Measurements from ENCODE around the gene KPTN. TPM values are rescaled to one million over a fixed set of nuclear protein-coding genes. Genes with fewer than 3 reads are reported as not detected.

KPTN gene
- total and polyA plus RNA-seq, 7 donors: 4.4 to 12.2 (median 4.8) TPM

DNA sequence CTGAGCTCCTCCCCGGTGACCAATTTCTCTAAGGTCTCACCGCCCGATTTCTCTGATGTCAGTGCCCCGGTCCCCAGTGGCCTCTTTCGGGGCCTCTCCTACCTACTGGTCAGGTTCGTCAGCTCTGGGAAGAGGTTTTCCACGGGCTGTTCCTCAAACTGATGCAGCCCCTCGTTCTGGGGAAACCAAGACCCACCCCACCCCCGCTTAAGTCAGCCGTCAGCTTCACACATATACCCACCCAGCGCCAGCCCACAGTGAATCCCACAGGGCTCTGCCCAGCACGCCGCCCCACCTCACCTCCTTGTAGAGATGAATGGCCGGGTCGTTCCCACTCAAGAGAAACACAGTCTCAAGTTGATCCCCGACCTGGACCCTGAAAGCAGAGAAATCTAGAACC is 3.4 kb downstream of the KPTN start:
- Histone ChIP-seq H3K27me3 (no peaks in the 10 kb centered on the region), H3K4me3 (no peak overlapping the region), H3K9me3 (no peaks in the 10 kb centered on the region), H3K4me1 (peaks cover 3 to 28% (median 19%) of the 10 kb centered on the region in 4 donors), H3K27ac (no peak overlapping the region), H3K36me3 (peaks cover 0 to 5% (median 0%) of the 10 kb centered on the region in 4 donors)
- TF ChIP-seq POLR2A (IDR thresholded peaks at IDR 0.05) (no peak), EP300 (IDR thresholded peaks at IDR 0.05) (no peak), POLR2AphosphoS5 (IDR thresholded peaks at IDR 0.05) (no peak)
- TF ChIP-seq, protein P1, sequence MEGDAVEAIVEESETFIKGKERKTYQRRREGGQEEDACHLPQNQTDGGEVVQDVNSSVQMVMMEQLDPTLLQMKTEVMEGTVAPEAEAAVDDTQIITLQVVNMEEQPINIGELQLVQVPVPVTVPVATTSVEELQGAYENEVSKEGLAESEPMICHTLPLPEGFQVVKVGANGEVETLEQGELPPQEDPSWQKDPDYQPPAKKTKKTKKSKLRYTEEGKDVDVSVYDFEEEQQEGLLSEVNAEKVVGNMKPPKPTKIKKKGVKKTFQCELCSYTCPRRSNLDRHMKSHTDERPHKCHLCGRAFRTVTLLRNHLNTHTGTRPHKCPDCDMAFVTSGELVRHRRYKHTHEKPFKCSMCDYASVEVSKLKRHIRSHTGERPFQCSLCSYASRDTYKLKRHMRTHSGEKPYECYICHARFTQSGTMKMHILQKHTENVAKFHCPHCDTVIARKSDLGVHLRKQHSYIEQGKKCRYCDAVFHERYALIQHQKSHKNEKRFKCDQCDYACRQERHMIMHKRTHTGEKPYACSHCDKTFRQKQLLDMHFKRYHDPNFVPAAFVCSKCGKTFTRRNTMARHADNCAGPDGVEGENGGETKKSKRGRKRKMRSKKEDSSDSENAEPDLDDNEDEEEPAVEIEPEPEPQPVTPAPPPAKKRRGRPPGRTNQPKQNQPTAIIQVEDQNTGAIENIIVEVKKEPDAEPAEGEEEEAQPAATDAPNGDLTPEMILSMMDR (IDR thresholded peaks at IDR 0.05): no peak
- intact Hi-C loops (cut with DNase I): no loop called here
- no peak for DNase-seq
- 89 to 91% methylated on average over 16 of the region's 16 CpGs for WGBS, 2 donors

DNA sequence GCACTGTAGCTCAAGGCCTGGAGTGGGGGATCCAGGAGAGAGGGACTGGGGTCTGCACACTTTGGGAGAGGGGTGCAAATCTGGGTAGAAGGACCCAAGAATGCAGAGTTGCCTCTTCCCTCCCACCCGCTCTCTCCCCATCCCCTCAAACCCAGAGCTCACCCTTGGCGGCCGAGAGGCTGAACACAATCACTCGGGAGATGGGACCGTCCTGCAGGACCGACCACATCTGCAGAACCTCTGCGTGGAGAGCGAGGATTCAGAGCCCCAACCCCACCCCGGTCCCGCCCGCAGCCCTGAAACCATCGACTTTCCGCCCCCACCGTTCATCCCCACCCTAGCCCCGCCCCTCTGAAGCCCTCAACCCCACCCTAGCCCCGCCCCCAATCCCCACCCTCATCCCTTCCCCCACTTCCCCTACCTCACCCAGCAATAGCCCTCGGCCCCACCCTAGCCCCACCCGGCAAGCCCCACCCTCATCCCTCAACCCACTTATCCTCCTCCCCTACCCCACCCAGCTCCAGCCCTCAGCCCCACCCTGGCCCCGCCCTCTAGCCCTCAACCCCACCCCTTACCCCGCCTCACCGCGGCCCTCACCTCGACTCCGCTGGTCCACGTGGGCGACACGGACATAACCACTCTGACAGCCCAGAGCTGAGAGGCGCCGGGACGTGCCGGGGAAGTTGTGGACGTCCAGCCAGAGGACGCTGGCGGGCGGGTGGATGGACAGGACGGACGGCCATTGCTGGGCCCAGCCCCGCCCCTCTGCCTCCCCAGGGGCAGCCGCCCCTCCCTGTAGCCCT is 4.1 kb downstream of the KPTN start:
- no peaks in the 10 kb centered on the region for H3K9me3 ChIP-seq
- TF ChIP-seq, protein P1 (IDR thresholded peaks at IDR 0.05): no peak
- no peak for TF ChIP-seq POLR2A (IDR thresholded peaks at IDR 0.05)
- no peak for TF ChIP-seq POLR2AphosphoS5 (IDR thresholded peaks at IDR 0.05)
- TF ChIP-seq EP300 (IDR thresholded peaks at IDR 0.05): no peak
- H3K27ac ChIP-seq: no peak overlapping the region
- no peaks in the 10 kb centered on the region for H3K36me3 ChIP-seq
- no peak overlapping the region for H3K4me3 ChIP-seq
- H3K4me1 ChIP-seq: peaks cover 3 to 25% (median 16%) of the 10 kb centered on the region in 4 donors
- intact Hi-C loops (cut with DNase I): no loop called here
- no peak for DNase-seq
- 29 to 35% methylated on average over 39 of the region's 39 CpGs for WGBS, 2 donors
- no peaks in the 10 kb centered on the region for H3K27me3 ChIP-seq

DNA sequence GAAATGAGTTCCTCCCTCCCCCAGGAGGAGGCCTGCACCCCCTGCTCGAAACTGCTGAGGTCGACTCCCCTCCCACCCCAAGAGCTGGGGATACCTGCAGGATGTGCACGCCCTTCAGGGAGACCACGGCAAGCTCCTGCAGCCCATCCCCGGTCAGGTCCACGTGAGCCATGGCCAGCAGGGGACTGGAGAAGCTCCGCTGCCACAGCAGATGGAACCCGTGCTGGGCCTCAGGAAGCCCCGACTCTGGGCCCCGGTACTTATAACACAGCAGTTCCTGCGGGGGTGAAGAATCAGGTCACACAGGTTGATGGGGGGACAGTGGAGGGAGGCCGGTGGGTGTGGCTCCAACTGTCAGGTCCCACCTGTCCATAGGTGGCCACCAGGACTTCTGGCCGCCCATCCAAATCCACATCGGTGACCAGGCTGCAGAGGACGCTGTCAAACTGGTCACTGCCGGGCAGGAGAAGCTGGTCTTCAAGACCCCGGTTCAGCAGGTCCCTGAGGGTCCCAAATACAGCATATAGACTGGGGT is 7.5 kb downstream of the KPTN start:
- Histone ChIP-seq H3K9me3 (no peaks in the 10 kb centered on the region), H3K36me3 (no peaks in the 10 kb centered on the region), H3K4me3 (no peak overlapping the region), H3K27me3 (peaks cover 0 to 6% (median 0%) of the 10 kb centered on the region in 3 donors), H3K27ac (no peak overlapping the region), H3K4me1 (peaks cover 0 to 21% (median 12%) of the 10 kb centered on the region in 4 donors)
- intact Hi-C loops (cut with DNase I): no loop called here
- TF ChIP-seq POLR2AphosphoS5 (IDR thresholded peaks at IDR 0.05): no peak
- no peak for TF ChIP-seq EP300 (IDR thresholded peaks at IDR 0.05)
- TF ChIP-seq, protein P1 (IDR thresholded peaks at IDR 0.05): no peak
- TF ChIP-seq POLR2A (IDR thresholded peaks at IDR 0.05): no peak
- DNase-seq: no peak
- 84 to 88% methylated on average over 17 of the region's 17 CpGs for WGBS, 2 donors

DNA sequence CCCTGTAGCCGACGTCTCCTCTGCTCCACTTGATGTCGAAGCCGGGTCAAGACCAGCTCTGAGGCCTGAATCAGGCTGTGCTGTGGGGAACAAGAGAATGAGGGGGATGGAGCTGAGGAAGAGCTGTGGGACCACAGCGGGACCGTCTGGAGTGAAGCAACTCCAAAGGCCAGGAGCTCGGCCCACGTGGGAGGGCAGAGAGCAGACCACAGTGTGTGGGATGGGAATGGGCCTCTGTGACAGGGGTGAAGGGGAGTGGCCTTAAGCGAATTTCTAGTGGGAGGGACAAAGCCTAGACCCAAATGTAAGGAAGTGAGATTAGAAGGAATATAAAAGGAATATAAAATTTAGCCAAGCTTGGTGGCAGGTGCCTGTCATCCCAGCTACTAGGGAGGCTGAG is 8.6 kb downstream of the KPTN start:
- no peak overlapping the region for H3K27ac ChIP-seq
- H3K9me3 ChIP-seq: no peaks in the 10 kb centered on the region
- H3K4me3 ChIP-seq: no peak overlapping the region
- intact Hi-C loops (cut with DNase I): no loop called here
- 88% methylated on average over 9 of the region's 9 CpGs for WGBS, 2 donors
- H3K4me1 ChIP-seq: peaks cover 0 to 32% (median 18%) of the 10 kb centered on the region in 4 donors
- TF ChIP-seq EP300 (IDR thresholded peaks at IDR 0.05) (no peak), POLR2A (IDR thresholded peaks at IDR 0.05) (no peak), POLR2AphosphoS5 (IDR thresholded peaks at IDR 0.05) (no peak)
- TF ChIP-seq, protein P1 (IDR thresholded peaks at IDR 0.05): no peak
- H3K36me3 ChIP-seq: no peaks in the 10 kb centered on the region
- peaks cover 0 to 9% (median 0%) of the 10 kb centered on the region in 3 donors for H3K27me3 ChIP-seq
- DNase-seq: no peak
